HFFc6 (cell line): ENCODE results near the gene WDR54. TPM values are rescaled to one million over a fixed set of nuclear protein-coding genes. Genes with fewer than 3 reads are reported as not detected.

Experiments
- DNase-seq: peaks from one replicate; pipeline ENCODE4 v3.0.0-alpha.2; 2018
- H3K27ac Mint-ChIP-seq: 2 replicates; pipeline ENCODE4 v1.8.0; 2020; ENCODE audit warnings: mild to moderate bottlenecking, mixed read lengths
- H3K27me3 Mint-ChIP-seq: 2 replicates; pipeline ENCODE4 v1.8.0; 2021; ENCODE audit warnings: mild to moderate bottlenecking, moderate library complexity, mixed read lengths; ENCODE audit not compliant: insufficient read depth
- H3K36me3 Mint-ChIP-seq: 2 replicates; pipeline ENCODE4 v1.8.0; 2021; ENCODE audit warnings: low read depth, mixed read lengths
- H3K4me1 Mint-ChIP-seq: 2 replicates; pipeline ENCODE4 v1.8.0; 2020; ENCODE audit warnings: low read depth, mixed read lengths
- H3K4me3 Mint-ChIP-seq: 2 replicates; pipeline ENCODE4 v1.8.0; 2020; ENCODE audit warnings: mild to moderate bottlenecking, moderate library complexity, mixed read lengths
- H3K9me3 Mint-ChIP-seq: 2 replicates; pipeline ENCODE4 v1.8.0; 2020; ENCODE audit warnings: mild to moderate bottlenecking, mixed read lengths
- CTCF ChIP-seq: fragments of 200-600 bp; sonication (generic); IDR thresholded peaks from 2 replicates; pipeline ENCODE4 v1.5.0; 2021; ENCODE audit warnings: antibody characterized with exemption, mild to moderate bottlenecking
- total RNA-seq, 6 experiments: library from RNA; stranded (reverse); fragmentation: NEBNext Ultra II Directional; extraction: Animal tissue kit (Norgen Biotek cat#: 25700); gene quantifications; 2 replicates in 1 of 6; 3 replicates in 5 of 6; pipeline ENCODE4 v1.2.3, GENCODE V29; 2021

The WDR54 gene
- total RNA-seq, 6 experiments from 2014 or later: 30.7 to 37.7 (median 33.4) TPM

DNA sequence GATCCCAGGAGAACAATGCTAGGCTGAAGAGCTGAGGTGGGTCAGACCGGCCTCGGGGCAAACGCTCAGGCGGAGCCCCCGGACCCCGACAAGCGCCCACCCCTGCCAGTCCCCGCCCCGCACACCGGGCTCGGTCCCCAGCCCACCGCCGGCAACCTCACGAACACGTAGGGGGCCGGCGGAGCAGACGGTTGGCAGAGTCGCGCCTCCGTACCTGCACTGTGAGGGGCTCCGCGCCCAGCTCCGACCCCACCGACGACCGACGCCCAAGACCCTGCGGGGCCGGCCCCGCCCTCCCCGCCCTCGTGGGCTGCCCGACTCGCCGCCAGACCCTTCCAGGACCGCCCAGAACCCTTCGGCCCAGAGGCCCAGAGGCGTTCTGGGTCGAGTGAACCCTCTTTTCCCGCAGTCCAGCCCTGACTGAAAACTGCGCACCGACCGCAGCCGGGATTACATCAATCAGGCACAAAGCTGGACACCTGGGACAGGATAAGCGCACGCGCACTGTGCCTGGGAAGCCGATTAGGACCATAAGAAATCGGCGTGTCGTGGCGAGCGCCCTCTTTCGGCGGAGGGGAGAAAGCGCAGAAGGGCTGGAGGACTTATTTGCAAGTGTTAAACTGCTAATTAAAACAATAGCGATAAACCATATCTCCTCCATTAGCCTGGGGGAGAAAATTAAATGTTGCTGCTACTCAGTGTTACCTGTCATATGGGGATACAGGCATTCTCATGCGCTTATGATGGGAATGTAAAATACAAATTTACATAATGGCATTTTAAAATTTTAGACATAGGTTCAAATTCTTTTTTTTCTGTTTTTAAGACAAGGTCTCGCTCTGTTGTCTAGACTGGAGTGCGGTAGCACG, 29.7 kb upstream of the WDR54 start:
- Mint-ChIP-seq H3K4me1 (0 out of 2 replicates have a peak, but pooled peaks cover 11% of the 10 kb centered on the region), H3K27ac (peak overlapping the region; percentile 98), H3K9me3 (no peaks in the 10 kb centered on the region), H3K4me3 (no peak overlapping the region), H3K36me3 (no peaks in the 10 kb centered on the region), H3K27me3 (no peaks in the 10 kb centered on the region; the same call in 1 of the 2 replicates)
- TF ChIP-seq CTCF: peak; percentile 98
- DNase-seq: peak; percentile 76

DNA sequence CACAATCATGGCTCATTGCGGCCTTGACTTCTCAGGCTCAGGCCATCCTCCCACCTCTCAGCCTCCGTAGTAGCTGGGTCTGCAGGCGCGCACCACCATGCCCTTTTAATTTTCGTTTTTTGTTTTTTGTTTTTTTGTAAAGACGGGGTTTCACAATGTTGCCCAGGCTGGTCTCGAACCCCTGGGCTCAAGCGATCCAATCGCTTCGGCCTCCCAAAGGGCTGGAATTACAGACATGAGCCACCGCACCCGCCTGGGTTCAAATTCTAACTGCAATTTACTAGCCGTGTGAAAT, 29.1 kb upstream of the WDR54 start:
- no peaks in the 10 kb centered on the region for H3K36me3 Mint-ChIP-seq
- H3K9me3 Mint-ChIP-seq: no peaks in the 10 kb centered on the region
- no peak for TF ChIP-seq CTCF
- H3K27me3 Mint-ChIP-seq: no peaks in the 10 kb centered on the region; the same call in 1 of the 2 replicates
- H3K4me3 Mint-ChIP-seq: no peak overlapping the region
- H3K27ac Mint-ChIP-seq: no peak overlapping the region; the same call in 1 of the 2 replicates
- H3K4me1 Mint-ChIP-seq: 0 out of 2 replicates have a peak, but pooled peaks cover 11% of the 10 kb centered on the region
- DNase-seq: no peak

GRCh38 chr2:74393525-74393924, 28.0 kb upstream of the WDR54 start:
- 0 out of 2 replicates have a peak, but pooled peaks cover 11% of the 10 kb centered on the region for H3K4me1 Mint-ChIP-seq
- H3K27me3 Mint-ChIP-seq: no peaks in the 10 kb centered on the region; the same call in 1 of the 2 replicates
- no peaks in the 10 kb centered on the region for H3K36me3 Mint-ChIP-seq
- H3K27ac Mint-ChIP-seq: no peak overlapping the region
- H3K9me3 Mint-ChIP-seq: no peaks in the 10 kb centered on the region
- H3K4me3 Mint-ChIP-seq: no peak overlapping the region
- no peak for DNase-seq
- TF ChIP-seq CTCF: no peak

DNA sequence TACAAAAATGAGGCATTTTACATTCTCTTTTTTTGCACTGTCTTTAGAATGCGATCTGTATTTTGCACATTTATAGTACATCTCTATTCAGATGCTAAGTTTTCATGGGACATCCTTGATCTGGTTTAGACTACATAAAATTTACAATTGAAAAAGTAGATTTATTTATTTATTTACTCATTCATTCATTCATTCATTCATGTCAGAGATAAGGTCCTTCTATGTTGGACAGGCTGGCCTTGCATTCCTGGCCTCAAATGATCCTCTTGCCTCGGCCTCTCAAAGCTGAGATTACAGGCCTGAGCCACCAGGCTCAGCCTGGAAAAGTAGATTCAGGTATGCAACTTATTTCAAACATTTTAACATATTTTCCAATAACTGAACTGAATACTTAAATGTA, 25.4 kb upstream of the WDR54 start:
- Mint-ChIP-seq H3K27me3 (no peaks in the 10 kb centered on the region; the same call in 1 of the 2 replicates), H3K9me3 (no peaks in the 10 kb centered on the region), H3K27ac (no peak overlapping the region), H3K4me1 (peaks cover 18% of the 10 kb centered on the region; the same call in 1 of the 2 replicates), H3K36me3 (no peaks in the 10 kb centered on the region), H3K4me3 (no peak overlapping the region)
- DNase-seq: no peak
- no peak for TF ChIP-seq CTCF

- H3K4me1 Mint-ChIP-seq: peaks cover 7% of the 10 kb centered on the region; the same call in 1 of the 2 replicates
- H3K9me3 Mint-ChIP-seq: no peaks in the 10 kb centered on the region
- no peak overlapping the region for H3K27ac Mint-ChIP-seq
- no peaks in the 10 kb centered on the region for H3K36me3 Mint-ChIP-seq
- no peak overlapping the region for H3K4me3 Mint-ChIP-seq
- H3K27me3 Mint-ChIP-seq: peaks cover 1% of the 10 kb centered on the region; the same call in 1 of the 2 replicates
- peak; percentile 82 for TF ChIP-seq CTCF
- DNase-seq: no peak
Measured at GRCh38 chr2:74399785-74400184, 21.7 kb upstream of the WDR54 start.
